ENCODE data around the gene SH3BP2.

GRCh38 chr4:2837110-2837903, 44.4 kb downstream of the SH3BP2 start:
- TF ChIP-seq CTCF (optimal IDR thresholded peaks at IDR 0.05 in 1 of 3, IDR thresholded peaks at IDR 0.05 in 1 of 3, conservative IDR thresholded peaks at IDR 0.05 in 1 of 3; ENCODE audit: extremely low read depth in 1 of 3, insufficient read depth in 2 of 3, low read length in 3 of 3) (no peak), EZH2 (IDR thresholded peaks at IDR 0.05; ENCODE audit: low read length) (no peak)

Data from keratinocyte (primary cell).